ENCODE data around the gene ZNF343.

GRCh38 chr20:2535711-2536559, 27.2 kb upstream of the ZNF343 start:
- TF ChIP-seq POLR2AphosphoS5 (IDR thresholded peaks at IDR 0.05) = no peak
- TF ChIP-seq POLR2A (IDR thresholded peaks at IDR 0.05) = no peak
